Neural progenitor cell (in vitro differentiated cells): ENCODE measurements around the gene CNTN1.

Source experiments
- CTCF ChIP-seq: fragments of 200-600 bp; sonication (generic); IDR thresholded peaks from 2 replicates; pipeline ENCODE4 v1.5.1; 2017; ENCODE audit warnings: antibody characterized with exemption, mild to moderate bottlenecking
- EZH2 ChIP-seq: fragments of 200-600 bp; sonication (generic); IDR thresholded peaks from 2 replicates; pipeline ENCODE4 v1.6.1; 2017; ENCODE audit warnings: antibody characterized with exemption, mild to moderate bottlenecking, moderate library complexity
- EZH2phosphoT487 ChIP-seq: fragments of 200-600 bp; sonication (generic); IDR thresholded peaks from 2 replicates; pipeline ENCODE4 v1.6.1; 2017; ENCODE audit warnings: antibody characterized with exemption

GRCh38 chr12:40829738-40830144 lies 137.5 kb downstream of the CNTN1 start:
- no peak for TF ChIP-seq EZH2
- TF ChIP-seq CTCF: no peak
- TF ChIP-seq EZH2phosphoT487: no peak
